ENCODE results near the gene NQO1.

The NQO1 gene

DNA sequence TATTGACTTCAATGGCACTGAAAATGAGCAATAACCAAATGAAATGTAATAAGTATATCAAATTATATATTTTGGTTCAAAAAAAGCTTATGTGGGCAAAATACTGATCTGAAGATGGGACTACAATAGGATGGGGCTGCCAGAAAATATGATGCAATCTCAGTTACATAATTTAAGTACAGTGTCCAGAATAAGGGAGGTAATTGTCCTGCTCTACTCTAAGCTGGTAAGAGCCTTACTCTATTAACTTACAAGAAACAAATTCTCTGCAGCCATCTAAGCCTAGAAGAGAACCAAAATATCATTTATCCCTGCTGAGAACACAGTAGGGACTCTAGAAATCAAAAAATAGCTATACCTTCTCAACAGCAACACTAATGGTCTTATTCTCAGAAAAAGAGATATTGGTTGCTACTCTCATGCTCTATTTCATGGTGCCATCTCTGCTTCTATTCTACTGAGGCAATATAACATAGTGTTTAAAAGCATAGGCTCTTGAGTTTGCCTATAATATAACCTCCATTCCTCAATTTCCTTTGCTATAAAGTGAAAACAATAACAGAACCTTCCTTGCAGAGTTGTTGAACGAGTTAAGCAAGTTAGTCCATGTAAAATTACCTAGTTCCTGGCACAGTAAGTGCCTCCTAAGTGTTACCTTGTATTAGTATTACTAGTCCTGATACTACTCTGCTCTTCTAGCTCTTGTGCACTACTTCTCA, 19.9 kb downstream of the NQO1 start:
- Histone ChIP-seq H3K4me1 (ENCODE audit: insufficient read depth, low read length) (no peaks in the 10 kb centered on the region), H3K36me3 (ENCODE audit: insufficient read depth, low read length) (peaks cover 10% of the 10 kb centered on the region), H3K9ac (ENCODE audit: low read depth, low read length) (no peak overlapping the region), H3K9me3 (ENCODE audit: control insufficient read depth, insufficient read depth, low read length) (no peaks in the 10 kb centered on the region)

DNA sequence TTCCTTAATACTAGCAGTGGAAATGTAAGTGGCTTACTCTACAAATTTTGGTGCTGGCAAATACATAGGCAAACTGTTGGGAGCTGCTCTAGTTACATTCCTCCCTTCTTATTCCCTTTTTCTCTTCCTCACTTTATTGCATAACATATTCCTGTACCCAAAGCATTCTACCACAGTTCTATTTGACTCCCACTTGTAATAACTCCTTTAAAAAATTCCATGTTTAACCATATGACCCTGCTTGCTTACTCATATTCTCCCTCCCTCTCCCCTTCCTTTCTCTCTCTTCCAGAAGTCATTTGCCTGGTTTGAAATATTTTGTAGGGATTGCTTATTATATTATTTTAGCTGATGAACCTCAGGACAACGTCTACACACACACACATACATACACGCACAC, 22.7 kb downstream of the NQO1 start:
- Histone ChIP-seq H3K4me1 (ENCODE audit: insufficient read depth, low read length) (no peaks in the 10 kb centered on the region), H3K9me3 (ENCODE audit: control insufficient read depth, insufficient read depth, low read length) (no peaks in the 10 kb centered on the region), H3K9ac (ENCODE audit: low read depth, low read length) (no peak overlapping the region), H3K36me3 (ENCODE audit: insufficient read depth, low read length) (no peaks in the 10 kb centered on the region; the same call in 1 of the 2 replicates)

GRCh38 chr16:69701866-69702265, 24.5 kb downstream of the NQO1 start:
- no peaks in the 10 kb centered on the region for H3K4me1 ChIP-seq (ENCODE audit: insufficient read depth, low read length)
- H3K9ac ChIP-seq (ENCODE audit: low read depth, low read length) = no peak overlapping the region
- H3K9me3 ChIP-seq (ENCODE audit: control insufficient read depth, insufficient read depth, low read length) = no peaks in the 10 kb centered on the region
- H3K36me3 ChIP-seq (ENCODE audit: insufficient read depth, low read length) = no peaks in the 10 kb centered on the region; the same call in 1 of the 2 replicates

DNA sequence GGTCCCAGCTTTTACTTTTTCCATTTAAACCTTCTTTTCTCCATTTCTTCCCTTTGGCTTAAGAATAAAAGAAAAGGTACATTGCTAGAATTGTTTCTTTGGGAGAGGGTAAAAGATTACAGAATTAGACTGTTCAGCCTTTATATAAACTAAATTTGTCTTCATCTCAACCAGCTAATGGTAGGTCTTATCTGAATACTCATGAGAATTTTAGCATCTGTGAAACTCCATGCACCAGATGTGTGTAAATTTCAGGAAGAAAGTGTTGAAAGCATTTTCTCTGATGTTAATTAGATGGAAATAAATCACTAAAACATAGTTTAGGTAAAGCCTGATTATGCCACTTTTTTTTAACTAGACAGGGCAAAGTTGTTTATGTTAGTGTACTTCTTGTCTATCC, 24.9 kb downstream of the NQO1 start:
- Histone ChIP-seq H3K36me3 (ENCODE audit: insufficient read depth, low read length) (no peaks in the 10 kb centered on the region; the same call in 1 of the 2 replicates), H3K9ac (ENCODE audit: low read depth, low read length) (no peak overlapping the region), H3K9me3 (ENCODE audit: control insufficient read depth, insufficient read depth, low read length) (no peaks in the 10 kb centered on the region), H3K4me1 (ENCODE audit: insufficient read depth, low read length) (no peaks in the 10 kb centered on the region)

DNA sequence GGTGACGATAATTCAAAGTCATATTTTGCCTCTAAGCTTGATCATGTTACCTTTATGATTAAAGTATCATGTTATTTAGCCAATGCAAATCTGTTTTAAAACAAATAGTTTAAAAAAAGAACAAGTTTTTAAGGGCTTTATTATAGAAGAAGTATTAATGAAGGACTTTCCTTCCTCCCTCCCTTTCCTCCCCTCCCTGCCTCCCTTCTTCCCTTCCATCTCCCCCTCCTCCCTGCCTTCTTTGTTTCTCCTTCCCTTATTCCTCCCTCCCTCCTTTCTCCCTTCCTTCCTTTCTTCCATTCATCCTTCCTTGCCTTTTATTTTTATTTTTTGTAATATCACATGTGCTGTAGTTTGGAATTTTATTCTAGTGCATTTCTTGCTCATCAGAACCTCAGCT, 26.4 kb downstream of the NQO1 start:
- Histone ChIP-seq H3K9ac (ENCODE audit: low read depth, low read length) (no peak overlapping the region), H3K4me1 (ENCODE audit: insufficient read depth, low read length) (no peaks in the 10 kb centered on the region), H3K9me3 (ENCODE audit: control insufficient read depth, insufficient read depth, low read length) (no peaks in the 10 kb centered on the region), H3K36me3 (ENCODE audit: insufficient read depth, low read length) (no peaks in the 10 kb centered on the region; the same call in 1 of the 2 replicates)

GRCh38 chr16:69698404-69698803, 28.0 kb downstream of the NQO1 start:
- peaks cover 7% of the 10 kb centered on the region; the same call in 1 of the 2 replicates for H3K36me3 ChIP-seq (ENCODE audit: insufficient read depth, low read length)

GRCh38 chr16:69693916-69694315, 32.4 kb downstream of the NQO1 start:
- Histone ChIP-seq H3K9ac (ENCODE audit: low read depth, low read length) (no peak overlapping the region), H3K36me3 (ENCODE audit: insufficient read depth, low read length) (peaks cover 24% of the 10 kb centered on the region), H3K4me1 (ENCODE audit: insufficient read depth, low read length) (no peaks in the 10 kb centered on the region), H3K9me3 (ENCODE audit: control insufficient read depth, insufficient read depth, low read length) (no peaks in the 10 kb centered on the region)

More at GRCh38 chr16:69698404-69698803, 28.0 kb downstream of the NQO1 start:
- Histone ChIP-seq H3K9ac (ENCODE audit: low read depth, low read length) (no peak overlapping the region), H3K9me3 (ENCODE audit: control insufficient read depth, insufficient read depth, low read length) (no peaks in the 10 kb centered on the region), H3K4me1 (ENCODE audit: insufficient read depth, low read length) (no peaks in the 10 kb centered on the region)

GRCh38 chr16:69691980-69692911, 34.1 kb downstream of the NQO1 start:
- Histone ChIP-seq H3K36me3 (ENCODE audit: insufficient read depth, low read length) (peaks cover 24% of the 10 kb centered on the region), H3K4me1 (ENCODE audit: insufficient read depth, low read length) (no peaks in the 10 kb centered on the region), H3K9me3 (ENCODE audit: control insufficient read depth, insufficient read depth, low read length) (no peaks in the 10 kb centered on the region), H3K9ac (ENCODE audit: low read depth, low read length) (no peak overlapping the region)

GRCh38 chr16:69688589-69688988, 37.8 kb downstream of the NQO1 start:
- no peaks in the 10 kb centered on the region for H3K9me3 ChIP-seq (ENCODE audit: control insufficient read depth, insufficient read depth, low read length)
- no peak overlapping the region for H3K9ac ChIP-seq (ENCODE audit: low read depth, low read length)
- no peaks in the 10 kb centered on the region for H3K4me1 ChIP-seq (ENCODE audit: insufficient read depth, low read length)
- H3K36me3 ChIP-seq (ENCODE audit: insufficient read depth, low read length) = peaks cover 19% of the 10 kb centered on the region

DNA sequence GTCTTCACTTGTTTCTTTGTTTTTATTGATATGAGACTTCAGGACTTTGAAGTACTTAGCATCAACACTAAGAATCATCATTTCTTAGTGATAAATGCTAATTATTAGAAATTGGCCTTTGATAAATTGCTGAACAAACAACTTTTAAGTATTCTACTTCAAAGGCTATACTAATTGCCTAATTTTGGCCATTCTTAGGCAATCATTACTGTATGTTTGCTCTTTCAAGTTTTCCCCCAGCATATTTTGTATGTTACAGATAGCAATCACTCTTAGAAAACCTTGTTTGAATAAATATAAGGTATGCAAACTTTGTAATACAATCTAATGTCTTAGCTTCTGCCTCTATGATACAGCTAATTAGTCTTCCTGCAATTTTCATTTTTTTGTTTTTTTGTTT, 46.0 kb downstream of the NQO1 start:
- H3K4me1 ChIP-seq (ENCODE audit: insufficient read depth, low read length) = no peaks in the 10 kb centered on the region

DNA sequence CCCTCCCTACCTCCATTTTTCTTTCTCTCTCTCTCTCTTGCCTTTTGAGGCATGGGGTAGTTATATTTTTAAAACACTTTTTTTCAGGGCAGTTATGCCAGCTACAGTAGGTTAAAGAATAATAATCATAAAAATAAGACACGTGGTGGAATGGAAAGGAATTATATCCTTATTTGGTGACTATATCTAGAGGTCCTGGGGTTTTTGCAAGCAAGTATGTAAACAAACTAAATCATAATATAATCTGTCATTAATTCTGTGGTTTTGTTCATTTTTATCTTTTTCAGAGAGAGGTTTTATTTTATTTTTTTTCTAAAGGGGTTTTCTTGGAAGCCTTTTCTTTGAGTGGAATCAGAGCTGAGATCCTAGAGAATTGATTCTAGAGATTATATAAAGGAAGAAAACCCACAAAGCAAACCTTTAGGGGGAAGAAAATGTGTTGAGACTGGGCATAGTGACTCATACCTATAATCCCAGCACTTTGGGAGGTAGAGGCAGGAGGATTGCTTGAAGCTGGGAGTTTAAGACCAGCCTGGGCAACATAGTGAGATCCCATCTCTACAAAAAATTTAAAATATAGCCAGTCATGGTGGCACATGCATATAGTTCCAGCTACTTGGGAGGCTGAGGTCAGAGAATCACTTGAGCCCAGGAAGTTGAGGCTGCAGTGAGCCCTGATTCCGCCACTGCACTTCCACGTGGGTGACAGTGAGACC, 53.2 kb downstream of the NQO1 start:
- Histone ChIP-seq H3K4me1 (ENCODE audit: insufficient read depth, low read length) (no peaks in the 10 kb centered on the region), H3K9me3 (ENCODE audit: control insufficient read depth, insufficient read depth, low read length) (no peaks in the 10 kb centered on the region), H3K36me3 (ENCODE audit: insufficient read depth, low read length) (no peaks in the 10 kb centered on the region; the same call in 1 of the 2 replicates), H3K9ac (ENCODE audit: low read depth, low read length) (no peak overlapping the region)

More for the DNA sequence above, 46.0 kb downstream of the NQO1 start:
- Histone ChIP-seq H3K36me3 (ENCODE audit: insufficient read depth, low read length) (peaks cover 3% of the 10 kb centered on the region), H3K9ac (ENCODE audit: low read depth, low read length) (no peak overlapping the region), H3K9me3 (ENCODE audit: control insufficient read depth, insufficient read depth, low read length) (no peaks in the 10 kb centered on the region)

DNA sequence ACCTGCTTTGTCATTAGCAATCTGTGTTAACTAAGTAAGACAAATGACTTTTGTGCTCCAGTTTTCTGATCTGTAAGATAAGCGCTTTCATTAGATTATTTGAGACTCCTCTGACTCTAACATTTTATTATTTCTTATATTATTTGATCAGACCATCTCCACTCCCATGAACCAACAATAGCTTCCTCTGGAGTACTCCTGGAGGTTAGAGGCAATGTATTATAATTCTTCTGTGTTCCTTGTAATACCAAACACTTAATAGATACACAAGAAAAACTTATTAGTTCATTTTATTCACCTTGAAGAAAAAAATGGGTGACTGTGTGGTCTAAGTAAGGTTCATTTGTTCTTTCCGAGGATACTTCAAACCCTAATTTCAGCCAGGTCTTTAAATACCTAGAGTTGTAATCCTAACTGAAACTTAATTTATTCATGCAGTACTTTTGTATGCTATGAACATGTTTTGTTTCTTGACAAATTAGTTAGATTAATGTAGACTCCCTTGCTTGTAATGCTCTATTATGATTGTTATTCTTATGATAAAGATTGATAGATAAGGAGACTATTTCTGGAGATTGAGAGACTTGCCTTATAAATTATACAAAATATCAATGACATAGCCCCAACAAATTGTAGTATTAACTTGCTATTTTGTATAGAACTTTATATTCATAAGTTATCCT, 53.9 kb downstream of the NQO1 start:
- H3K4me1 ChIP-seq (ENCODE audit: insufficient read depth, low read length) = no peaks in the 10 kb centered on the region
- H3K9me3 ChIP-seq (ENCODE audit: control insufficient read depth, insufficient read depth, low read length) = no peaks in the 10 kb centered on the region
- H3K36me3 ChIP-seq (ENCODE audit: insufficient read depth, low read length) = no peaks in the 10 kb centered on the region; the same call in 1 of the 2 replicates
- no peak overlapping the region for H3K9ac ChIP-seq (ENCODE audit: low read depth, low read length)

- no peaks in the 10 kb centered on the region for H3K9me3 ChIP-seq (ENCODE audit: control insufficient read depth, insufficient read depth, low read length)
- H3K9ac ChIP-seq (ENCODE audit: low read depth, low read length) = no peak overlapping the region
- no peaks in the 10 kb centered on the region for H3K4me1 ChIP-seq (ENCODE audit: insufficient read depth, low read length)
- no peaks in the 10 kb centered on the region; the same call in 1 of the 2 replicates for H3K36me3 ChIP-seq (ENCODE audit: insufficient read depth, low read length)
Measured at GRCh38 chr16:69669577-69669976, 56.8 kb downstream of the NQO1 start.

DNA sequence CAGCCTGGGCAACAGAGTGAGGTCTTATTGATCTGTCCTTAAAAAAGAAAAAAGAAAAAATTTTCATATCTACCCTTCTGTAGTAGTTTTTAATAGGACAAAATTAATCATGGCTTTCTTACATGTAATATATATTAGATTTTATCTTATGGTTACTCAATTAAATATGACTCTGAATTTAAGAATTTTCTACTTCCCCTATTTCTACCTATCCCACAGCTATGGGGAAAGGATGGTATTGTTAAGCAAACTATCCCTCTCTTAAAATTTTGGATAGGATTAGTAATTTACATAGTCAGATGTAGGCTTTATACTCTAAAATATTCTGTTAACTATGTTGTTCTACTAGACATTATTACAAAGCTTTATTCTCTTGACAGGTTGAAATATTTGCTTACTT, 62.5 kb downstream of the NQO1 start:
- Histone ChIP-seq H3K9ac (ENCODE audit: low read depth, low read length) (no peak overlapping the region), H3K4me1 (ENCODE audit: insufficient read depth, low read length) (no peaks in the 10 kb centered on the region), H3K36me3 (ENCODE audit: insufficient read depth, low read length) (no peaks in the 10 kb centered on the region; the same call in 1 of the 2 replicates), H3K9me3 (ENCODE audit: control insufficient read depth, insufficient read depth, low read length) (no peaks in the 10 kb centered on the region)
